GM23248 (cell line): ENCODE measurements around the gene ZFHX2.

ENCODE experiments used
- EZH2 ChIP-seq: fragments of 200-600 bp; sonication (generic); IDR thresholded peaks from 2 replicates; pipeline ENCODE4 v1.6.1; 2018; ENCODE audit warnings: antibody characterized with exemption, mild to moderate bottlenecking; ENCODE audit not compliant: insufficient read depth, poor library complexity, severe bottlenecking
- EZH2phosphoT487 ChIP-seq: fragments of 200-600 bp; sonication (generic); IDR thresholded peaks from 2 replicates; pipeline ENCODE4 v1.6.1; 2018; ENCODE audit warnings: antibody characterized with exemption, moderate library complexity, mild to moderate bottlenecking, low read depth; ENCODE audit not compliant: insufficient read depth

- TF ChIP-seq EZH2 = no peak
- no peak for TF ChIP-seq EZH2phosphoT487
Observed at GRCh38 chr14:23558346-23559009, 6.9 kb upstream of the ZFHX2 start.
